HG03457 (cell line): ENCODE results near the gene FRS3.
A peak's percentile ranks its signal among the peaks of the same experiment; 100 is the strongest.

Source experiments
- ATAC-seq: cut with Tn5 transposase; IDR thresholded peaks from one replicate; pipeline ENCODE4 v1.9.1; 2021; ENCODE audit warnings: moderate number of reproducible peaks; ENCODE audit not compliant: unreplicated experiment

FRS3 gene

GRCh38 chr6:41730531-41731436 lies 48.9 kb downstream of the FRS3 start:
- ATAC-seq: no peak

GRCh38 chr6:41729624-41730023 lies 50.1 kb downstream of the FRS3 start:
- ATAC-seq: no peak

GRCh38 chr6:41728954-41729353 lies 50.7 kb downstream of the FRS3 start:
- no peak for ATAC-seq

DNA sequence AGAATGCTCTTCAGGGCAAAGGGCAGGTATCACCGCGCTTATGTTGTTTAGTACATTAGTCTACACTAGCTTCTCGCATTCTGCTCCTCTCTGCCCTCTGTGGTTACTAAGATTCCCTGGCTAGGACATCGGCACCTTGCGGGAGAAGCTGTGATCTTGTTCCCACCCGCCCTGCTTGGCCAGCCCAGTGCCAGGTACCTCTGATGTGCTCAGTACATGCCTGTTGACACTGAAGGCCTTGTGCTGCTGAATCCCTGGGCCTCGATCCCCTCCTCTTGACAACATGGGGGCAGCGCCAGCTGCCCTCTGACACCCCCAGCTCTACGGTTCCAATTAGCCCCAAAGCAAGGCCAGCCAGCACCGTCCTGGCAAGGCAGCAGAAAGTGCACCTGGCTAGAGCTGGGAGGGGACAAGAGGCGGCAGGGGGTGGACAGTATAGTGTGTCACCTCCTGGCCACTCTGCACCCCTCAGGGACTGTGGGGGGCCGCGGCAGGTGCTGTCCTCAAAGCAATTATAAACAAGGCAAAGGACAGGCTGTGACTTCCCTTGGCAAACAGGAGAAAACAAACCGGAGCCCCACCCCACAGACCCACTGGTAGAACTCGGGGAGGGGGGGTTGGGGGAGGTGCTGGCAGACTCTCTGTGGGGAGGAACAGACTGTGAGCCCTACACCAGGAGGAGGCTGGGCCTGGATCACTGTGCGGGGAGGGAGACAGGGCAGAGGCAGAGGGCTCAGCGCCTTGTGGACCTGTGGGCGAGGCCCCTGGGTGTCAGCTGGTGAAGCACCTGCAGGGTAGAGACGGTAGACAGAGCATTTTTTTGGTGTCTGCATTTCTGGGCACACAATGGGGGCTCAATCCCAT lies 51.4 kb downstream of the FRS3 start:
- ATAC-seq: no peak

- ATAC-seq: no peak
Measured at GRCh38 chr6:41727705-41728072, 52.0 kb downstream of the FRS3 start.

DNA sequence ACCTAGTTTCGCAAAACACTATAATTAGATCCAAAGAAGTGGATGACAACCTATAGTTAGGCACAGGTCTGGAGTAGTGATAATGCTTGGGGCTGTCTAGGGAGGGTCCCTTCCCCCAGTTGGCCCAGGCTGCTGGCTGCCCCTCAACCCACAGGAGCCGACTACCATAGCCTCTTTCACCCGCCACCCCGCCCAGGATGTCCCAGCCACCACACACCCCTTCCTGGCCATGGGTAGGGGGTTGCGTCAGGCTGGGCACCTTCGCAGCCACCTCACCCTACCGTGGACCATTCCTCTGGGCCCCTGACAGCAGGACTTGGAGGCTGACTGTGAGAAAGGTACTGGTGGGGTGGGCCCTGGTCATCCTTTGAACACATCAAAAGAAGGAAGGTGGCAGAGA lies 52.8 kb downstream of the FRS3 start:
- ATAC-seq: no peak

GRCh38 chr6:41724586-41725501 lies 54.9 kb downstream of the FRS3 start:
- ATAC-seq: no peak

DNA sequence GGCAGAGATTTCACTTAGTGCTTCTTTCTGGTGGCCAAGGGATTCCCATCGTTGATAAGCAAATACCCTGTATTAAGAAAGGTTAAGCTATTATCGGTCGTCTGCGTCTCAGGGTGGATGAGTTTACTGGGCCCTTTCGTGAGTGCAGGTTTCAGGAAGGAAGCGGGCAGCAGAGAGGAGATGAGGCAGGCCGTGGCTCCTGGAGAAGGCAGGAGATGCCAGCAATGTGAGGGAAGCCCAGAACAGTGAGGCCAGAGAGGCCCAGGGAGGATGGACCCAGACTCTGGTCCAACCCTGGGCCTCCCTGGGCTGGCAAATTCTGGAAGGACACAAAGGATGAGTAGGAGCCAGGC lies 55.5 kb downstream of the FRS3 start:
- ATAC-seq: no peak

- peak; percentile 50 for ATAC-seq
Measured at GRCh38 chr6:41723530-41724227, 56.0 kb downstream of the FRS3 start.

DNA sequence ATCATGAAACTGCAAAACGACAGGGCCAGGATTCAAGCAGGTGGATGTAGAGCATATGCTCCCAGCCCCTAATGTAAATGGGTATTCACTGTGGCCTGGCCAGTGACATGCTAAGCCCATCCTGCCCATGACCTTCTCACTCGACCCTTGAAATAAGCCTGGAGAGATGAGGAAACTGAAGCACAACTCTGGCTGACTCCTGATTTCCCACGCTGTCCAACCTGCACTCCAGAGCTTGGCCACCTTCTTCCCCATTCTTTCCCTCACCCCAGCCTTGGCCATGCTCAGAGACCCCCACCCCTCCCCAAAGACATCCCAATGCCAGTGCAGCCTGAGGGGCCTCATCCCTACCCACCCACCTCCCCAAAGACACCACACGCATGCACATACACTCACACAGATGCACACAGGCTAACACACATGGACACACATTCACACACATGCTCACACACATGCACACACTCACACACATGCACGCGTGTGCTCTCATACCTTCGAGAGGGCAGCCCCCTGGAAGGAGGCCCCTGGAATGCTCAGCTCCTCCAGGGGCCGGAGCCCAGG lies 56.7 kb downstream of the FRS3 start:
- ATAC-seq: no peak

GRCh38 chr6:41721414-41721813 lies 58.3 kb downstream of the FRS3 start:
- no peak for ATAC-seq

- ATAC-seq: no peak
Measured at GRCh38 chr6:41720783-41721182, 58.9 kb downstream of the FRS3 start.

GRCh38 chr6:41720262-41720620 lies 59.5 kb downstream of the FRS3 start:
- no peak for ATAC-seq
